NCI-H748 treated with DMSO at 0.1 percent for 48 hours (cell line): Measurements from ENCODE around the gene LHPP.

Source experiments
- DNase-seq: peaks from one replicate; lab custom pipeline; 2025; lab: John Stamatoyannopoulos, UW

The LHPP gene

GRCh38 chr10:124659380-124659779 lies 197.8 kb downstream of the LHPP start:
- no peak for DNase-seq

GRCh38 chr10:124660404-124661125 lies 198.9 kb downstream of the LHPP start:
- no peak for DNase-seq

GRCh38 chr10:124661660-124662180 lies 200.1 kb downstream of the LHPP start:
- no peak for DNase-seq

GRCh38 chr10:124663228-124663627 lies 201.6 kb downstream of the LHPP start:
- DNase-seq, result no peak
